ENCODE data around the gene CMTM3. TPM values are rescaled to one million over a fixed set of nuclear protein-coding genes. Genes with fewer than 3 reads are reported as not detected.

The CMTM3 gene
- total and polyA plus RNA-seq, 8 donors, result 0.79 to 20.8 (median 4.0) TPM

- no peaks in the 10 kb centered on the region for H3K9me3 ChIP-seq
- H3K27me3 ChIP-seq, result no peaks in the 10 kb centered on the region
- H3K27ac ChIP-seq, result no peak overlapping the region
- TF ChIP-seq CTCF (IDR thresholded peaks at IDR 0.05), result no peak
- FAIRE-seq (no peak), ATAC-seq (no peak), DNase-seq (no peak)
- intact Hi-C loops (cut with DNase I), result no loop called here
- H3K4me3 ChIP-seq, result no peak overlapping the region
- H3K36me3 ChIP-seq, result peaks cover 0 to 2% (median 0%) of the 10 kb centered on the region in 3 donors
- H3K4me1 ChIP-seq, result peaks cover 0 to 6% (median 0%) of the 10 kb centered on the region in 3 donors
- WGBS, 2 donors, result 95 to 97% methylated on average over 4 of the region's 4 CpGs
Measured at GRCh38 chr16:66616169-66616568, 11.7 kb downstream of the CMTM3 start.

- no peaks in the 10 kb centered on the region for H3K27me3 ChIP-seq
- TF ChIP-seq CTCF (IDR thresholded peaks at IDR 0.05), result no peak
- peaks cover 0 to 6% (median 0%) of the 10 kb centered on the region in 3 donors for H3K4me1 ChIP-seq
- no peak overlapping the region for H3K4me3 ChIP-seq
- H3K36me3 ChIP-seq, result peaks cover 0 to 7% (median 2%) of the 10 kb centered on the region in 3 donors
- ATAC-seq (no peak), FAIRE-seq (no peak), DNase-seq (no peak)
- 80 to 82% methylated on average over 9 of the region's 9 CpGs for WGBS, 2 donors
- no peaks in the 10 kb centered on the region for H3K9me3 ChIP-seq
- intact Hi-C loops (cut with DNase I), result no loop called here
- no peak overlapping the region for H3K27ac ChIP-seq
Measured at GRCh38 chr16:66616592-66616991, 12.1 kb downstream of the CMTM3 start.

DNA sequence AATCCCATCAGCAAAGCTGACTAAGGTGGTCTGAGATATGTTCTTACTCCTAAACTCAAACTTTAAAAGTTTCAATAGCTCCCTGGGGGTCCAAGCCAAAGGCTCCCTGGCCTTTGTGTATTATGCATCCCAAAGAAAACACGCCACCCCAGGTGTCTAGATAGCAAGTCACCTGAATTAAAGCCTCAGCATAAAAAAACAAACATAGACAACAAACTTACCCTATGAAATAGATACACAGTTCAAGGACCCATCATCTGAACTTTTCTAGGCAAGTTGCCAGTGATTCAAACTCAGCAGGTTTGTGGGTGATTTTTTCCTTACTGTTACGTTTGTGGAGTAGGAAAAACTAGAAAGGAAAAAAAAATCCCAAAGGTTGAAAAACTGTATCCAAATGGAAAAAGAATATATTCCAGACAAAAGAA, 12.5 kb downstream of the CMTM3 start:
- peaks cover 0 to 6% (median 0%) of the 10 kb centered on the region in 3 donors for H3K4me1 ChIP-seq
- ATAC-seq (no peak), FAIRE-seq (no peak), DNase-seq (no peak)
- H3K9me3 ChIP-seq, result no peaks in the 10 kb centered on the region
- 49 to 50% methylated on average over 2 of the region's 2 CpGs for WGBS, 2 donors
- no peaks in the 10 kb centered on the region for H3K27me3 ChIP-seq
- H3K27ac ChIP-seq, result no peak overlapping the region
- H3K4me3 ChIP-seq, result no peak overlapping the region
- intact Hi-C loops (cut with DNase I), result no loop called here
- peaks cover 0 to 10% (median 3%) of the 10 kb centered on the region in 3 donors for H3K36me3 ChIP-seq
- no peak for TF ChIP-seq CTCF (IDR thresholded peaks at IDR 0.05)

- DNase-seq, result no peak
- peaks cover 0 to 6% (median 0%) of the 10 kb centered on the region in 3 donors for H3K4me1 ChIP-seq
- ATAC-seq, result peak; percentile 14 to 58 (median 44)
- TF ChIP-seq CTCF (IDR thresholded peaks at IDR 0.05), result no peak
- H3K9me3 ChIP-seq, result no peaks in the 10 kb centered on the region
- WGBS, 2 donors, result 35 to 36% methylated on average over 7 of the region's 7 CpGs
- H3K36me3 ChIP-seq, result peaks cover 0 to 10% (median 3%) of the 10 kb centered on the region in 3 donors
- peak overlapping the region in 1 of 4 donors; percentile 12 for H3K27ac ChIP-seq
- H3K4me3 ChIP-seq, result no peak overlapping the region
- intact Hi-C loops (cut with DNase I), result no loop called here
- no peaks in the 10 kb centered on the region for H3K27me3 ChIP-seq
- FAIRE-seq, result no peak
Measured at GRCh38 chr16:66617728-66618127, 13.2 kb downstream of the CMTM3 start.

DNA sequence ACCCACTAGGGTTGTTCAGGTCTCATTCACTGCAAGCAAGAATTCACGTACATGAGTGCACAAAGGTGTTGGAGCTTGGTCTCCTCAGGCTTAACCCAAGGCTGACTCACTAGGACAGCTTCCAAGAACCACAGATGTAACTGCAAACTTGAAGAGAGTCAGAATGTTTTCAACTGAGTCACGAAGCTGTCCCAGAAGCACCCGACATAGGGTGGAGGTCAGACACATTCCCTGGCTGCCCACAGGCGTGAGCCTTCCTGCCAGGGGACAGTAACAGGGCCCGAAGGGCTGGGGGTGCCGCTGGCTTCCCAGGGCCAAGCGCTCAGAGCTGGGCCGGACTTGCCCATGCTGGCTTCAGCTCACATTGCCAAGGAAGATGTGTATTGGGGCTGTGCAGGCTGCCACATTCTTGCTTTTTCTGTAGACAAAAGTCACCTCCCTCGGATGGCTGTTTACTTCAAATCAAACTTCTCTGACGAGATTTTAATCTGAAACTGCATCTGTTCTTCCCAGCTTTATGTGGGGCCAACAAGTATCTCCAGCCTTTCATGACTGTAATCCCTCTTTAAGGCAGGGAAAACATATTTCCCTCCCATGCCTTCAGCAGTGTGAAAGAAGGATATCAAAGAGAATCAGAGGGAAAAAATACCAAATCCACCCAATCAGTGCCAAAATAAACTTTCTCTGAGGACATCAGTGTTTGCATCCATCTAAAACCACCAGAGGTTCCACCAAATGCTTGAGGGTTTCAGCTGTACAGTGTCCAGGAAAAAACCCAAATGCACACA, 14.3 kb downstream of the CMTM3 start:
- 80 to 84% methylated on average over 10 of the region's 10 CpGs for WGBS, 2 donors
- intact Hi-C loops (cut with DNase I), result no loop called here
- ATAC-seq, result peak; percentile 31 to 51 (median 40)
- TF ChIP-seq CTCF (IDR thresholded peaks at IDR 0.05), result no peak
- Histone ChIP-seq H3K4me1 (peaks cover 0 to 6% (median 0%) of the 10 kb centered on the region in 3 donors), H3K27ac (no peak overlapping the region), H3K4me3 (no peak overlapping the region), H3K36me3 (peaks cover 0 to 10% (median 3%) of the 10 kb centered on the region in 3 donors), H3K9me3 (no peaks in the 10 kb centered on the region), H3K27me3 (no peaks in the 10 kb centered on the region)
- FAIRE-seq, result no peak
- no peak for DNase-seq
